Muscle of leg (tissue), 11 donors: ENCODE data around the gene TMTC2. TPM values are rescaled to one million over a fixed set of nuclear protein-coding genes. Genes with fewer than 3 reads are reported as not detected.

Experiments
- DNase-seq: peaks from one replicate; pipeline ENCODE4 v3.0.0; 2013
- H3K27ac ChIP-seq: one replicate; pipeline ENCODE4 v1.5.1; 2013; ENCODE audit warnings: mild to moderate bottlenecking, low read length, control low read depth
- H3K27me3 ChIP-seq: one replicate; pipeline ENCODE4 v1.6.1; 2013; ENCODE audit warnings: low read length; ENCODE audit not compliant: control insufficient read depth, insufficient read depth
- H3K36me3 ChIP-seq: one replicate; pipeline ENCODE4 v1.6.1; 2013; ENCODE audit warnings: low read length; ENCODE audit not compliant: control insufficient read depth, insufficient read depth
- H3K4me1 ChIP-seq: one replicate; pipeline ENCODE4 v1.6.1; 2013; ENCODE audit warnings: low read length; ENCODE audit not compliant: control insufficient read depth, insufficient read depth
- H3K4me3 ChIP-seq: one replicate; pipeline ENCODE4 v1.5.1; 2013; ENCODE audit warnings: low read length, control low read depth
- H3K9me3 ChIP-seq: replicated peaks from 2 replicates; pipeline ENCODE4 v1.6.1; 2013; ENCODE audit warnings: low read depth, low read length; ENCODE audit not compliant: control insufficient read depth
- WGBS: methylation state at CpG from one replicate; pipeline ENCODE4 v1.1.5; 2013; ENCODE audit warnings: missing lambda C conversion rate; ENCODE audit not compliant: insufficient coverage; 5-methylcytosine and 5-hydroxymethylcytosine counted together
- polyA plus RNA-seq, 8 donors: library from polyadenylated mRNA; unstranded; fragments of 120-200 nt; gene quantifications; one replicate each; pipeline versions ENCODE4 v1.2.1 to v1.2.3, GENCODE V29; 2013; ENCODE audit warnings: inconsistent platforms in 1 of 8, low replicate concordance in 1 of 8; ENCODE audit not compliant: insufficient read length in 8 of 8, insufficient read depth in 1 of 8
- total RNA-seq: library from RNA; stranded (reverse); fragments of 120-200 nt; gene quantifications from one replicate; pipeline ENCODE4 v1.2.4, GENCODE V29; 2013

The TMTC2 gene
- total and polyA plus RNA-seq, 9 donors, result 10.8 to 24.8 (median 18.3) TPM

GRCh38 chr12:82955043-82955442 lies 268.3 kb downstream of the TMTC2 start:
- Histone ChIP-seq H3K27ac (no peak overlapping the region), H3K27me3 (no peaks in the 10 kb centered on the region), H3K9me3 (no peaks in the 10 kb centered on the region), H3K4me1 (no peaks in the 10 kb centered on the region), H3K4me3 (no peak overlapping the region), H3K36me3 (no peaks in the 10 kb centered on the region)
- DNase-seq, result no peak
- WGBS, result no CpG with 5 or more reads among the region's 1 CpG

DNA sequence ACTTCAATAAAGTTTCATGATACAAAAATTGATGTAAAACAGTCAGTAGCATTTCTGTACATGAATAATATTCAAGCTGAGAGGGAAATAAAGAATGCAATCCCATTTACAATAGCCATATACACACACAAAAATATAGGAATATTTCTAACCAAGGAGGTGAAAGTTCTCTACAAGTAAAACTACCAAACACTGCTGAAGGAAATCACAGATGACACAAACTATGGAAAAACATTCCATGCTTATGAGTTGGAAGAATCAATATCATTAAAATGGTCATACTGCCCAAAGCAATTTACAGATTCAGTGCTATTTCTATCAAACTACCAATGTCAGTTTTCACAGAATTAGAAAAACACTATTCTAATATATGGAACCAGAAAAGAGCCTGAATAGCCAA lies 272.3 kb downstream of the TMTC2 start:
- H3K27ac ChIP-seq, result no peak overlapping the region
- no peak for DNase-seq
- no peaks in the 10 kb centered on the region for H3K36me3 ChIP-seq
- no peaks in the 10 kb centered on the region for H3K27me3 ChIP-seq
- H3K4me1 ChIP-seq, result peaks cover 1% of the 10 kb centered on the region
- H3K4me3 ChIP-seq, result no peak overlapping the region
- H3K9me3 ChIP-seq, result no peaks in the 10 kb centered on the region

- Histone ChIP-seq H3K4me3 (no peak overlapping the region), H3K4me1 (peaks cover 8% of the 10 kb centered on the region), H3K36me3 (no peaks in the 10 kb centered on the region), H3K27me3 (no peaks in the 10 kb centered on the region), H3K27ac (no peak overlapping the region), H3K9me3 (no peaks in the 10 kb centered on the region)
- no CpG with 5 or more reads among the region's 1 CpG for WGBS
- DNase-seq, result no peak
Observed at GRCh38 chr12:82959821-82960220, 273.1 kb downstream of the TMTC2 start.

DNA sequence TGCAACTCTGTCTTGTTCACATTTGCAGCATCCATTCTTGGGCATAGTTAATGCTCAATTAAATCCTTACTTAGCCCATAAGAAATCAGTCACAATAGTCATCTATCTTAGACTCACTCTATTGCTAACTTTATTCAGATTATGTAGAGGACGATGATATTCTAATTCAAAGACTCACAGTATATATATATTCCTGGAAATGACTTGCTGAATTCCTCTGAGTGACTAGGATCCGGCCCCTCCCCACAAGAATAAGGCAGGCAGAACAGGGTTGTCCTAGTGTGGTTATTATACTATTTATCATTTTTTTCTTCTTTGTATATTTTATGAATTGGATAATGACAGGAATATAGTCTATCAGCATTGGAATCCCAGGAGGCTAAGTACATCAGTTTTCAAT lies 275.1 kb downstream of the TMTC2 start:
- no peaks in the 10 kb centered on the region for H3K27me3 ChIP-seq
- H3K9me3 ChIP-seq, result no peaks in the 10 kb centered on the region
- no peak overlapping the region for H3K4me3 ChIP-seq
- no peak overlapping the region for H3K27ac ChIP-seq
- WGBS, result no CpG with 5 or more reads among the region's 2 CpGs
- no peaks in the 10 kb centered on the region for H3K36me3 ChIP-seq
- H3K4me1 ChIP-seq, result peaks cover 8% of the 10 kb centered on the region
- no peak for DNase-seq

GRCh38 chr12:82963956-82964355 lies 277.2 kb downstream of the TMTC2 start:
- no peaks in the 10 kb centered on the region for H3K27me3 ChIP-seq
- peaks cover 8% of the 10 kb centered on the region for H3K4me1 ChIP-seq
- H3K4me3 ChIP-seq, result no peak overlapping the region
- no CpG with 5 or more reads among the region's 3 CpGs for WGBS
- H3K36me3 ChIP-seq, result no peaks in the 10 kb centered on the region
- DNase-seq, result no peak
- peak overlapping the region; percentile 45 for H3K27ac ChIP-seq
- no peaks in the 10 kb centered on the region for H3K9me3 ChIP-seq

GRCh38 chr12:82964446-82964845 lies 277.7 kb downstream of the TMTC2 start:
- Histone ChIP-seq H3K9me3 (no peaks in the 10 kb centered on the region), H3K36me3 (no peaks in the 10 kb centered on the region), H3K27ac (no peak overlapping the region), H3K4me3 (no peak overlapping the region), H3K27me3 (no peaks in the 10 kb centered on the region), H3K4me1 (peaks cover 8% of the 10 kb centered on the region)
- DNase-seq, result peak; percentile 41
- WGBS, result no CpG with 5 or more reads among the region's 3 CpGs

GRCh38 chr12:82966001-82966559 lies 279.4 kb downstream of the TMTC2 start:
- H3K4me1 ChIP-seq, result peaks cover 8% of the 10 kb centered on the region
- no peaks in the 10 kb centered on the region for H3K9me3 ChIP-seq
- no peak overlapping the region for H3K27ac ChIP-seq
- no CpG with 5 or more reads among the region's 2 CpGs for whole genome bisulfite sequencing
- H3K36me3 ChIP-seq, result no peaks in the 10 kb centered on the region
- DNase-seq, result no peak
- H3K4me3 ChIP-seq, result no peak overlapping the region
- no peaks in the 10 kb centered on the region for H3K27me3 ChIP-seq

GRCh38 chr12:82968631-82969367 lies 282.1 kb downstream of the TMTC2 start:
- DNase-seq, result no peak
- H3K9me3 ChIP-seq, result no peaks in the 10 kb centered on the region
- WGBS, result no CpG with 5 or more reads among the region's 3 CpGs
- no peaks in the 10 kb centered on the region for H3K27me3 ChIP-seq
- H3K4me1 ChIP-seq, result peaks cover 8% of the 10 kb centered on the region
- H3K27ac ChIP-seq, result no peak overlapping the region
- H3K4me3 ChIP-seq, result no peak overlapping the region
- H3K36me3 ChIP-seq, result no peaks in the 10 kb centered on the region

GRCh38 chr12:82970614-82971013 lies 283.9 kb downstream of the TMTC2 start:
- no peaks in the 10 kb centered on the region for H3K36me3 ChIP-seq
- no peak overlapping the region for H3K27ac ChIP-seq
- WGBS, result no CpG with 5 or more reads among the region's 3 CpGs
- no peaks in the 10 kb centered on the region for H3K9me3 ChIP-seq
- H3K4me1 ChIP-seq, result no peaks in the 10 kb centered on the region
- no peak overlapping the region for H3K4me3 ChIP-seq
- DNase-seq, result no peak
- no peaks in the 10 kb centered on the region for H3K27me3 ChIP-seq

GRCh38 chr12:82971584-82971983 lies 284.9 kb downstream of the TMTC2 start:
- Histone ChIP-seq H3K4me1 (no peaks in the 10 kb centered on the region), H3K36me3 (no peaks in the 10 kb centered on the region), H3K9me3 (no peaks in the 10 kb centered on the region), H3K27me3 (no peaks in the 10 kb centered on the region), H3K27ac (no peak overlapping the region), H3K4me3 (no peak overlapping the region)
- no CpG with 5 or more reads among the region's 4 CpGs for WGBS
- DNase-seq, result no peak
